Adrenal gland (tissue), 5 donors: Measurements from ENCODE around the gene FAXDC2.

Source experiments
- POLR2A ChIP-seq, 2 donors: fragments of 450-650 bp; IDR thresholded peaks; one replicate each; pipeline ENCODE4 v1.6.1; 2017; ENCODE audit warnings: antibody characterized with exemption in 2 of 2, mild to moderate bottlenecking in 2 of 2, moderate library complexity in 1 of 2
- TF ChIP-seq, protein P1 (sequence below), 6 experiments: fragments of 450-650 bp in 4 of 6; fragments of 200-600 bp in 2 of 6; sonication (generic) in 1 of 6; IDR thresholded peaks; 1 replicate in 5 of 6; 2 replicates in 1 of 6; pipeline versions ENCODE4 v1.5.1 to v1.8.0; 2016 to 2021; ENCODE audit warnings: antibody characterized with exemption in 6 of 6, mild to moderate bottlenecking in 2 of 6, moderate library complexity in 1 of 6
- donor health status: DM: no; HTN: no; CAD: no.

DNA sequence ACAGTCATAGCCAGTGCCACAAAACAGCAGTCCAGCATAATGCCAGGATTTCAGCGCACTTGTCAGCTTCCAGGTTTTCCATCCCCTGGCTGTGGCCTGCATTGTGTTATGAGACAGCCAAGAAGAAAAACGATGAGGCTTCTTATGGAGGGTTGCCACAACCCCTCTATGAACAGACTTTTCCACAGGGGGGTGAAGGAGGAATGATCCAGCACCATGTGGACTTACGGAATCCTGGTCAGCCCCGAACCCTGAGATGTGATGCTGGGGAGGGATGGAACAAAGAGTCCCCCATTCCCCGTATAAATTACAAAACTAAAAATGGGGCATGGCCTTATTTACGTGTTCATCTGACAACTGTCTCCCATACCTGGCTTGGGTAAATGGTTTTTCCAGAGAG lies 32.6 kb downstream of the FAXDC2 start:
- TF ChIP-seq, protein P1, sequence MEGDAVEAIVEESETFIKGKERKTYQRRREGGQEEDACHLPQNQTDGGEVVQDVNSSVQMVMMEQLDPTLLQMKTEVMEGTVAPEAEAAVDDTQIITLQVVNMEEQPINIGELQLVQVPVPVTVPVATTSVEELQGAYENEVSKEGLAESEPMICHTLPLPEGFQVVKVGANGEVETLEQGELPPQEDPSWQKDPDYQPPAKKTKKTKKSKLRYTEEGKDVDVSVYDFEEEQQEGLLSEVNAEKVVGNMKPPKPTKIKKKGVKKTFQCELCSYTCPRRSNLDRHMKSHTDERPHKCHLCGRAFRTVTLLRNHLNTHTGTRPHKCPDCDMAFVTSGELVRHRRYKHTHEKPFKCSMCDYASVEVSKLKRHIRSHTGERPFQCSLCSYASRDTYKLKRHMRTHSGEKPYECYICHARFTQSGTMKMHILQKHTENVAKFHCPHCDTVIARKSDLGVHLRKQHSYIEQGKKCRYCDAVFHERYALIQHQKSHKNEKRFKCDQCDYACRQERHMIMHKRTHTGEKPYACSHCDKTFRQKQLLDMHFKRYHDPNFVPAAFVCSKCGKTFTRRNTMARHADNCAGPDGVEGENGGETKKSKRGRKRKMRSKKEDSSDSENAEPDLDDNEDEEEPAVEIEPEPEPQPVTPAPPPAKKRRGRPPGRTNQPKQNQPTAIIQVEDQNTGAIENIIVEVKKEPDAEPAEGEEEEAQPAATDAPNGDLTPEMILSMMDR (IDR thresholded peaks at IDR 0.05) = no peak
- no peak for TF ChIP-seq POLR2A (IDR thresholded peaks at IDR 0.05)
